HepG2 (cell line): ENCODE results near the gene SFXN2.

Experiments used
- PHF8 ChIP-seq: sonication (generic); formaldehyde crosslinking; IDR thresholded peaks from 2 replicates; pipeline ENCODE4 v1.5.0; 2020; ENCODE audit warnings: missing genetic modification reagents
- TBL1XR1 ChIP-seq: fragments of 150-350 bp; IDR thresholded peaks from 2 replicates; pipeline ENCODE4 v1.6.1; 2014; ENCODE audit warnings: borderline replicate concordance, low read length; ENCODE audit not compliant: partially characterized antibody
- ZNF207 ChIP-seq: fragments of 450-650 bp; IDR thresholded peaks from 2 replicates; pipeline ENCODE4 v1.6.1; 2016; ENCODE audit warnings: antibody characterized with exemption, borderline replicate concordance
- TF ChIP-seq, protein P1 (sequence below): sonication (generic); formaldehyde crosslinking; IDR thresholded peaks from 2 replicates; pipeline ENCODE4 v1.8.1; 2023; ENCODE audit warnings: mild to moderate bottlenecking, moderate library complexity, missing genetic modification reagents
- TF ChIP-seq, protein P2 (sequence below), 2 experiments: sonication (generic) in 1 of 2; formaldehyde crosslinking in 1 of 2; IDR thresholded peaks; 2 replicates each; pipeline versions ENCODE4 v1.5.1 to v1.6.1; 2011 to 2020; ENCODE audit warnings: borderline replicate concordance in 1 of 2, low read depth in 1 of 2, low read length in 1 of 2, mild to moderate bottlenecking in 1 of 2, missing genetic modification reagents in 1 of 2, moderate library complexity in 1 of 2

GRCh38 chr10:102682416-102682815 is 32.0 kb upstream of the SFXN2 start:
- no peak for TF ChIP-seq PHF8 (CRISPR knock-in tag)
- TF ChIP-seq ZNF207, result no peak
- TF ChIP-seq, protein P1, sequence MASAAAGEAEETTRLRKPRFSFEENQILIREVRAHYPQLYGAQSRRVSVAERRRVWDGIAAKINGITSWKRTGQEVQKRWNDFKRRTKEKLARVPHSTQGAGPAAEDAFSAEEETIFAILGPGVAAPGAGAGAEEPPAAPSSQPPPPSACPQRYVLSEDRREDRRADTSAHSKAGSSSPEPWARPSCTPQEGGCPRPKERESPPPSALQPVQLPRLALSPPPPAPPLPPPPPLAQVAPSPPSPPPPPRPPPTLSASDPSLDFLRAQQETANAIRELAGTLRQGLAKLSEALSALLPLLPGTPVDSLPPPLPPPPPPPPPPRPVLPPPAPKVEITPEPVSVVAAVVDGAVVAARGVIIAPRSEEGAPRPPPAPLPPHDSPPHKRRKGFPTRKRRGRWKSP (CRISPR knock-in tag), result no peak
- no peak for TF ChIP-seq TBL1XR1
- TF ChIP-seq, protein P2, sequence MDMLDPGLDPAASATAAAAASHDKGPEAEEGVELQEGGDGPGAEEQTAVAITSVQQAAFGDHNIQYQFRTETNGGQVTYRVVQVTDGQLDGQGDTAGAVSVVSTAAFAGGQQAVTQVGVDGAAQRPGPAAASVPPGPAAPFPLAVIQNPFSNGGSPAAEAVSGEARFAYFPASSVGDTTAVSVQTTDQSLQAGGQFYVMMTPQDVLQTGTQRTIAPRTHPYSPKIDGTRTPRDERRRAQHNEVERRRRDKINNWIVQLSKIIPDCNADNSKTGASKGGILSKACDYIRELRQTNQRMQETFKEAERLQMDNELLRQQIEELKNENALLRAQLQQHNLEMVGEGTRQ (IDR thresholded peaks at IDR 0.05; ENCODE audit: low read depth, low read length), result no peak
- TF ChIP-seq, protein P2 (CRISPR knock-in tag; IDR thresholded peaks at IDR 0.05; ENCODE audit: borderline replicate concordance), result no peak
